Measurements from ENCODE around the gene PIEZO1. TPM values are rescaled to one million over a fixed set of nuclear protein-coding genes. Genes with fewer than 3 reads are reported as not detected.
A peak's percentile ranks its signal among the peaks of the same experiment; 100 is the strongest.

PIEZO1 gene
- total and polyA plus RNA-seq, 9 of the 15 experiments (the other 6 are each of a cell fraction or from before 2014, with no cell fraction given): 3.6 to 432 (median 131) TPM

- TF ChIP-seq ZBTB40 (IDR thresholded peaks at IDR 0.05) (no peak), ZBTB40 (CRISPR knock-in tag; IDR thresholded peaks at IDR 0.05) (no peak; the same call in 1 of the 2 replicates), DNMT1 (IDR thresholded peaks at IDR 0.05) (no peak), ZFP1 (CRISPR knock-in tag; IDR thresholded peaks at IDR 0.05) (no peak), VEZF1 (CRISPR knock-in tag; IDR thresholded peaks at IDR 0.05) (peak; percentile 34; the same call in 1 of the 2 replicates), RBM22 (IDR thresholded peaks at IDR 0.05; ENCODE audit: low read depth, low read length, poor library complexity, severe bottlenecking) (peak; percentile 73), ZNF277 (CRISPR knock-in tag; IDR thresholded peaks at IDR 0.05; ENCODE audit: borderline replicate concordance) (no peak), RERE (CRISPR knock-in tag; IDR thresholded peaks at IDR 0.05; ENCODE audit: borderline replicate concordance) (no peak)
Measured at GRCh38 chr16:88810166-88810911, 25.3 kb upstream of the PIEZO1 start (continued).
